ENCODE data around the gene SGCA. TPM values are rescaled to one million over a fixed set of nuclear protein-coding genes. Genes with fewer than 3 reads are reported as not detected.

Gene SGCA
- polyA plus RNA-seq, 1 donor (not counting 4 experiments of a cell fraction or from before 2014, with no cell fraction given): not detected

GRCh38 chr17:50167371-50167770, 1.6 kb downstream of the SGCA start:
- FAIRE-seq: no peak
- Histone ChIP-seq H3K27me3 (ENCODE audit: control insufficient read depth, extremely low read depth, insufficient read depth, low read length) (peaks cover 3% of the 10 kb centered on the region), H2AFZ (ENCODE audit: control insufficient read depth, low read length) (no peak overlapping the region), H3K4me1 (ENCODE audit: control insufficient read depth, extremely low read depth, insufficient read depth, low read length) (no peaks in the 10 kb centered on the region), H3K9me3 (ENCODE audit: control insufficient read depth, low read depth, low read length) (no peaks in the 10 kb centered on the region), H4K20me1 (ENCODE audit: control insufficient read depth, extremely low read depth, insufficient read depth, low read length) (no peaks in the 10 kb centered on the region), H3K36me3 (ENCODE audit: control insufficient read depth in 2 of 2, extremely low read depth in 1 of 2, insufficient read depth in 2 of 2, low read length in 2 of 2) (no peaks in the 10 kb centered on the region), H3K27ac (ENCODE audit: control insufficient read depth, insufficient read depth, low read length) (no peak overlapping the region), H3K4me3 (ENCODE audit: control insufficient read depth in 2 of 3, extremely low read depth in 1 of 3, insufficient read depth in 2 of 3, low read depth in 1 of 3, low read length in 3 of 3) (no peak overlapping the region), H3K4me2 (ENCODE audit: control insufficient read depth, extremely low read depth, insufficient read depth, low read depth, low read length) (no peak overlapping the region), H3K9me1 (ENCODE audit: control insufficient read depth, extremely low read depth, insufficient read depth, low read length) (no peaks in the 10 kb centered on the region), H3K79me2 (ENCODE audit: control insufficient read depth, insufficient read depth, low read length) (no peaks in the 10 kb centered on the region), H3K9ac (ENCODE audit: control insufficient read depth, extremely low read depth, insufficient read depth, low read length) (no peak overlapping the region)
- dilution Hi-C loops (cut with MboI; ENCODE audit: extremely low pct_ligation_motif_present, low sequenced_read_pairs): no loop called here
- DNase-seq (ENCODE audit: low read depth, low spot score): no peak
- TF ChIP-seq, protein P1, sequence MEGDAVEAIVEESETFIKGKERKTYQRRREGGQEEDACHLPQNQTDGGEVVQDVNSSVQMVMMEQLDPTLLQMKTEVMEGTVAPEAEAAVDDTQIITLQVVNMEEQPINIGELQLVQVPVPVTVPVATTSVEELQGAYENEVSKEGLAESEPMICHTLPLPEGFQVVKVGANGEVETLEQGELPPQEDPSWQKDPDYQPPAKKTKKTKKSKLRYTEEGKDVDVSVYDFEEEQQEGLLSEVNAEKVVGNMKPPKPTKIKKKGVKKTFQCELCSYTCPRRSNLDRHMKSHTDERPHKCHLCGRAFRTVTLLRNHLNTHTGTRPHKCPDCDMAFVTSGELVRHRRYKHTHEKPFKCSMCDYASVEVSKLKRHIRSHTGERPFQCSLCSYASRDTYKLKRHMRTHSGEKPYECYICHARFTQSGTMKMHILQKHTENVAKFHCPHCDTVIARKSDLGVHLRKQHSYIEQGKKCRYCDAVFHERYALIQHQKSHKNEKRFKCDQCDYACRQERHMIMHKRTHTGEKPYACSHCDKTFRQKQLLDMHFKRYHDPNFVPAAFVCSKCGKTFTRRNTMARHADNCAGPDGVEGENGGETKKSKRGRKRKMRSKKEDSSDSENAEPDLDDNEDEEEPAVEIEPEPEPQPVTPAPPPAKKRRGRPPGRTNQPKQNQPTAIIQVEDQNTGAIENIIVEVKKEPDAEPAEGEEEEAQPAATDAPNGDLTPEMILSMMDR (optimal IDR thresholded peaks at IDR 0.05 in 1 of 3, IDR thresholded peaks at IDR 0.05 in 1 of 3, conservative IDR thresholded peaks at IDR 0.05 in 1 of 3; ENCODE audit: extremely low read depth in 1 of 3, insufficient read depth in 2 of 3, low read length in 3 of 3): no peak
- no peak for TF ChIP-seq EZH2 (IDR thresholded peaks at IDR 0.05; ENCODE audit: low read length)

GRCh38 chr17:50168319-50168718, 2.5 kb downstream of the SGCA start:
- H3K4me2 ChIP-seq (ENCODE audit: control insufficient read depth, extremely low read depth, insufficient read depth, low read depth, low read length): no peak overlapping the region
- dilution Hi-C loops (cut with MboI; ENCODE audit: extremely low pct_ligation_motif_present, low sequenced_read_pairs): no loop called here
- no peak overlapping the region for H3K27ac ChIP-seq (ENCODE audit: control insufficient read depth, insufficient read depth, low read length)
- H4K20me1 ChIP-seq (ENCODE audit: control insufficient read depth, extremely low read depth, insufficient read depth, low read length): no peaks in the 10 kb centered on the region
- no peaks in the 10 kb centered on the region for H3K36me3 ChIP-seq (ENCODE audit: control insufficient read depth in 2 of 2, extremely low read depth in 1 of 2, insufficient read depth in 2 of 2, low read length in 2 of 2)
- no peaks in the 10 kb centered on the region for H3K4me1 ChIP-seq (ENCODE audit: control insufficient read depth, extremely low read depth, insufficient read depth, low read length)
- FAIRE-seq: no peak
- TF ChIP-seq, protein P1 (optimal IDR thresholded peaks at IDR 0.05 in 1 of 3, IDR thresholded peaks at IDR 0.05 in 1 of 3, conservative IDR thresholded peaks at IDR 0.05 in 1 of 3; ENCODE audit: extremely low read depth in 1 of 3, insufficient read depth in 2 of 3, low read length in 3 of 3): no peak
- no peak for TF ChIP-seq EZH2 (IDR thresholded peaks at IDR 0.05; ENCODE audit: low read length)
- H3K9me3 ChIP-seq (ENCODE audit: control insufficient read depth, low read depth, low read length): no peaks in the 10 kb centered on the region
- H3K4me3 ChIP-seq (ENCODE audit: control insufficient read depth in 2 of 3, extremely low read depth in 1 of 3, insufficient read depth in 2 of 3, low read depth in 1 of 3, low read length in 3 of 3): no peak overlapping the region
- no peak overlapping the region for H3K9ac ChIP-seq (ENCODE audit: control insufficient read depth, extremely low read depth, insufficient read depth, low read length)
- H3K27me3 ChIP-seq (ENCODE audit: control insufficient read depth, extremely low read depth, insufficient read depth, low read length): peaks cover 3% of the 10 kb centered on the region
- H3K9me1 ChIP-seq (ENCODE audit: control insufficient read depth, extremely low read depth, insufficient read depth, low read length): no peaks in the 10 kb centered on the region
- H2AFZ ChIP-seq (ENCODE audit: control insufficient read depth, low read length): no peak overlapping the region
- H3K79me2 ChIP-seq (ENCODE audit: control insufficient read depth, insufficient read depth, low read length): no peaks in the 10 kb centered on the region
- no peak for DNase-seq (ENCODE audit: low read depth, low spot score)

Measured in keratinocyte (primary cell).